ENCODE measurements around the gene SCMH1. TPM values are rescaled to one million over a fixed set of nuclear protein-coding genes. Genes with fewer than 3 reads are reported as not detected.

Gene SCMH1
- total RNA-seq, 1 donor from 2014 or later: 38.0 TPM

Other genes starting within 250 kb of the SCMH1 start
- 0.22 TPM for gene SLFNL1, start 220.6 kb downstream of the SCMH1 start, total RNA-seq
- gene FOXO6, start 119.1 kb upstream of the SCMH1 start, total RNA-seq: 3.6 TPM
- gene EDN2, start 242.4 kb upstream of the SCMH1 start, total RNA-seq: 0.27 TPM